ENCODE measurements around the gene DCTPP1.

DNA sequence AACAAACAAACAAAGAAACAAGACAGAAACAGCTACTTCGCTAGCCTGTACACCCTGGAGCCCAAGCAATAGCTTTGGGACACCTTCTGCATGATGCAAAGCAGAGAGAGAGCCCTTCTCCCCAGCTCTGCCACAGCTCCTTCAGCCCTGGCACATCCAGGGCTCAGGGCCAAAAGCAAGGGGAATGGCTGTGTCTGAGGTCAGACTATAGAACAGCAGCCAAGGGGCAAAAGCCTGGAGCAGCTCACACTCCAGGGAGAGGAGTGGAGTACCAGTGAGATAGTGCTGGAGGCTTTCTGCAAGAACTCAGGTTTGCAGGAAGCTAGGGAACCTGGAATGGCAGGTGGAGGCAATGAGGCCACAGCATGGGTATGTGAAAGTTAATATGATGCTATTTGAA, 27.4 kb upstream of the DCTPP1 start:
- TF ChIP-seq RCOR1 (IDR thresholded peaks at IDR 0.05; ENCODE audit: borderline replicate concordance in 1 of 2, low read depth in 2 of 2, low read length in 2 of 2) = no peak
- TF ChIP-seq EHMT2 (IDR thresholded peaks at IDR 0.05) = no peak
- TF ChIP-seq, protein P1, sequence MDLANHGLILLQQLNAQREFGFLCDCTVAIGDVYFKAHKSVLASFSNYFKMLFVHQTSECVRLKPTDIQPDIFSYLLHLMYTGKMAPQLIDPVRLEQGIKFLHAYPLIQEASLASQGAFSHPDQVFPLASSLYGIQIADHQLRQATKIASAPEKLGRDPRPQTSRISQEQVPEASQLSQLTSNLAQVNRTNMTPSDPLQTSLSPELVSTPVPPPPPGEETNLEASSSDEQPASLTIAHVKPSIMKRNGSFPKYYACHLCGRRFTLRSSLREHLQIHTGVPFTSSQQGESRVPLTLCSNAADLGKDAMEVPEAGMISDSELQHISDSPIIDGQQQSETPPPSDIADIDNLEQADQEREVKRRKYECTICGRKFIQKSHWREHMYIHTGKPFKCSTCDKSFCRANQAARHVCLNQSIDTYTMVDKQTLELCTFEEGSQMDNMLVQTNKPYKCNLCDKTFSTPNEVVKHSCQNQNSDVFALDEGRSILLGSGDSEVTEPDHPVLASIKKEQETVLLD (IDR thresholded peaks at IDR 0.05) = no peak
- no peak for TF ChIP-seq EZH2 (IDR thresholded peaks at IDR 0.05; ENCODE audit: borderline replicate concordance, low read depth, low read length)
- no peak for TF ChIP-seq SMC3 (conservative IDR thresholded peaks at IDR 0.05; ENCODE audit: insufficient read depth, low read depth, low read length)
- no peak for TF ChIP-seq CHD2 (IDR thresholded peaks at IDR 0.05; ENCODE audit: low read depth, low read length)
- TF ChIP-seq, protein P2, sequence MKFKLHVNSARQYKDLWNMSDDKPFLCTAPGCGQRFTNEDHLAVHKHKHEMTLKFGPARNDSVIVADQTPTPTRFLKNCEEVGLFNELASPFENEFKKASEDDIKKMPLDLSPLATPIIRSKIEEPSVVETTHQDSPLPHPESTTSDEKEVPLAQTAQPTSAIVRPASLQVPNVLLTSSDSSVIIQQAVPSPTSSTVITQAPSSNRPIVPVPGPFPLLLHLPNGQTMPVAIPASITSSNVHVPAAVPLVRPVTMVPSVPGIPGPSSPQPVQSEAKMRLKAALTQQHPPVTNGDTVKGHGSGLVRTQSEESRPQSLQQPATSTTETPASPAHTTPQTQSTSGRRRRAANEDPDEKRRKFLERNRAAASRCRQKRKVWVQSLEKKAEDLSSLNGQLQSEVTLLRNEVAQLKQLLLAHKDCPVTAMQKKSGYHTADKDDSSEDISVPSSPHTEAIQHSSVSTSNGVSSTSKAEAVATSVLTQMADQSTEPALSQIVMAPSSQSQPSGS (CRISPR knock-in tag; IDR thresholded peaks at IDR 0.05) = no peak
- TF ChIP-seq HCFC1 (IDR thresholded peaks at IDR 0.05; ENCODE audit: low read depth, low read length) = no peak
- TF ChIP-seq FIP1L1 (IDR thresholded peaks at IDR 0.05; ENCODE audit: low read depth, low read length, poor library complexity, severe bottlenecking) = no peak
- TF ChIP-seq SOX6 (IDR thresholded peaks at IDR 0.05) = no peak
- TF ChIP-seq, protein P3, sequence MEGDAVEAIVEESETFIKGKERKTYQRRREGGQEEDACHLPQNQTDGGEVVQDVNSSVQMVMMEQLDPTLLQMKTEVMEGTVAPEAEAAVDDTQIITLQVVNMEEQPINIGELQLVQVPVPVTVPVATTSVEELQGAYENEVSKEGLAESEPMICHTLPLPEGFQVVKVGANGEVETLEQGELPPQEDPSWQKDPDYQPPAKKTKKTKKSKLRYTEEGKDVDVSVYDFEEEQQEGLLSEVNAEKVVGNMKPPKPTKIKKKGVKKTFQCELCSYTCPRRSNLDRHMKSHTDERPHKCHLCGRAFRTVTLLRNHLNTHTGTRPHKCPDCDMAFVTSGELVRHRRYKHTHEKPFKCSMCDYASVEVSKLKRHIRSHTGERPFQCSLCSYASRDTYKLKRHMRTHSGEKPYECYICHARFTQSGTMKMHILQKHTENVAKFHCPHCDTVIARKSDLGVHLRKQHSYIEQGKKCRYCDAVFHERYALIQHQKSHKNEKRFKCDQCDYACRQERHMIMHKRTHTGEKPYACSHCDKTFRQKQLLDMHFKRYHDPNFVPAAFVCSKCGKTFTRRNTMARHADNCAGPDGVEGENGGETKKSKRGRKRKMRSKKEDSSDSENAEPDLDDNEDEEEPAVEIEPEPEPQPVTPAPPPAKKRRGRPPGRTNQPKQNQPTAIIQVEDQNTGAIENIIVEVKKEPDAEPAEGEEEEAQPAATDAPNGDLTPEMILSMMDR (IDR thresholded peaks at IDR 0.05 in 2 of 3, conservative IDR thresholded peaks at IDR 0.05 in 1 of 3; ENCODE audit: insufficient read depth in 2 of 3, low read depth in 1 of 3, low read length in 3 of 3) = no peak
- TF ChIP-seq ZFX (CRISPR knock-in tag; IDR thresholded peaks at IDR 0.05) = no peak
- TF ChIP-seq ZBTB1 (CRISPR knock-in tag; IDR thresholded peaks at IDR 0.05; ENCODE audit: borderline replicate concordance, low read depth) = no peak

Measured in K562 (cell line).